ENCODE measurements around the gene RLBP1. TPM values are rescaled to one million over a fixed set of nuclear protein-coding genes. Genes with fewer than 3 reads are reported as not detected.

RLBP1 gene
- total RNA-seq, 1 experiment from 2014 or later: not detected

DNA sequence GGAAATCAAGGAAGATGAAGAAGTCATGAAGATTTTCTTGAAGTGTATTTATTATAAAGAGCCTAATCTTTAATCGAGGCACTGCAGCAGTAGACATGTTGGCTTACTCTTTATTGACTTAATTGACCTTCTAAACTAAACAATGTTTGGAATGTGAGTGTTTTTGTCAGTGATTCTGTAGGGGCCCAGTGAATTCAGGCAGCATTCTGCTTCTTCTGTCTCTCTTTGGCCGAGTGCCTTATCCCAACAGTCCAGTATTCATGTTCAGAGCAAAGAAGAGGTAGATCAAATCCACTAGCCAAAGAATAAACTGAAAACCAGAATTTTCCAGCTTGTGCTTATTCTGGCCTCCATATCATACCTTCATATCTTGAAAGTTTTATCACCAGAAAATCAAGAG, 55.7 kb downstream of the RLBP1 start:
- Mint-ChIP-seq H3K4me3 (no peak overlapping the region), H3K36me3 (no peaks in the 10 kb centered on the region)
- ATAC-seq: peak; percentile 52; the same call in 1 of the 2 replicates

DNA sequence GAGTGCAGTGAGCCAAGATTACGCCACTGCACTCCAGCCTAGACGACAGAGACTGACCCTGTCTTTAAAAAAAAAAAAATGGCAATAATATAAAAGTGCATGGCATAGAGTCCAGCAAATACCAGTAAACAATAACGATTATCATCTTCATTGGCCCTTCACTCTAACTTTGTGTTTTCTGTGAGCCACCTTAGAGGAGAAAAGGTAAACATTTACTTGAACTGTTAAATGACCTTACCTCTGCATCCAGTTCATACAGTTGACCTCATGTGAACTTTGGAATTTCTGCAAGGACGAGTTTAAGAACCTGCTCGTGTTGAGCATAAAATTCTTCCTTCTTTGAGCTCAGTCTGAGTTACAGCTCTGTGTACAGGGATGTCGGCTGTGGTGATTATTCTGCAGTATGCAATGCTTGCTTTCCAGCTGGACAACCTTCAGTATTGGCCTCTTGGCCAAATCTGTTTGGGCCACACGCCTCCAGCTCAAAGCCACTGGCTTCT, 56.6 kb downstream of the RLBP1 start:
- H3K36me3 Mint-ChIP-seq: no peaks in the 10 kb centered on the region
- ATAC-seq: no peak
- H3K27me3 Mint-ChIP-seq (ENCODE audit: low read depth): no peaks in the 10 kb centered on the region
- ChIA-PET POLR2A (no interaction called here), CTCF (interaction anchor here (1.0 to 4.7 kb wide), 3 partner anchors 13 to 42 kb away, joined by 5 to 24 read pairs (median 6); no protein-coding TSS in a partner anchor)
- TF ChIP-seq ELF4 (CRISPR knock-in tag; IDR thresholded peaks at IDR 0.05; ENCODE audit: low read depth): no peak
- TF ChIP-seq ZNF263 (CRISPR knock-in tag; IDR thresholded peaks at IDR 0.05; ENCODE audit: low read depth): no peak
- TF ChIP-seq RELA (CRISPR knock-in tag; IDR thresholded peaks at IDR 0.05; ENCODE audit: borderline replicate concordance): no peak
- no peak for TF ChIP-seq SMAD4 (CRISPR knock-in tag; IDR thresholded peaks at IDR 0.05)
- H3K27ac Mint-ChIP-seq: no peak overlapping the region
- peaks cover 22% of the 10 kb centered on the region for H3K4me1 Mint-ChIP-seq
- DNase-seq (ENCODE audit: low spot score): no peak
- H3K9me3 Mint-ChIP-seq: no peaks in the 10 kb centered on the region
- H3K4me3 Mint-ChIP-seq: no peak overlapping the region

More for the DNA sequence above, 55.7 kb downstream of the RLBP1 start:
- ChIA-PET CTCF (interaction anchor here (0.7 to 4.7 kb wide), 4 partner anchors 12 to 78 kb away, joined by 3 to 24 read pairs (median 5); partner anchors contain the start of gene ABHD2), POLR2A (no interaction called here)
- no peaks in the 10 kb centered on the region for H3K27me3 Mint-ChIP-seq (ENCODE audit: low read depth)
- DNase-seq (ENCODE audit: low spot score): no peak
- H3K4me1 Mint-ChIP-seq: peaks cover 22% of the 10 kb centered on the region
- no peak for TF ChIP-seq JUN (CRISPR knock-in tag; IDR thresholded peaks at IDR 0.05)
- peak overlapping the region; percentile 67; the same call in 1 of the 2 replicates for H3K27ac Mint-ChIP-seq
- H3K9me3 Mint-ChIP-seq: no peaks in the 10 kb centered on the region

GRCh38 chr15:89163271-89164055, 57.9 kb downstream of the RLBP1 start:
- no peak overlapping the region for H3K27ac Mint-ChIP-seq
- no peaks in the 10 kb centered on the region for H3K27me3 Mint-ChIP-seq (ENCODE audit: low read depth)
- H3K4me3 Mint-ChIP-seq: no peak overlapping the region
- DNase-seq (ENCODE audit: low spot score) (no peak), ATAC-seq (no peak)
- CTCF ChIA-PET: interaction anchor here (2.0 kb wide), 1 partner anchor 34 kb away, joined by 6 read pairs; no protein-coding TSS in a partner anchor
- POLR2A ChIA-PET: no interaction called here
- H3K4me1 Mint-ChIP-seq: peaks cover 22% of the 10 kb centered on the region
- no peaks in the 10 kb centered on the region for H3K9me3 Mint-ChIP-seq
- no peaks in the 10 kb centered on the region for H3K36me3 Mint-ChIP-seq
- no peak for TF ChIP-seq ELF4 (CRISPR knock-in tag; IDR thresholded peaks at IDR 0.05; ENCODE audit: low read depth)
- TF ChIP-seq PRRX2 (CRISPR knock-in tag; IDR thresholded peaks at IDR 0.05): no peak
- TF ChIP-seq, protein P1, sequence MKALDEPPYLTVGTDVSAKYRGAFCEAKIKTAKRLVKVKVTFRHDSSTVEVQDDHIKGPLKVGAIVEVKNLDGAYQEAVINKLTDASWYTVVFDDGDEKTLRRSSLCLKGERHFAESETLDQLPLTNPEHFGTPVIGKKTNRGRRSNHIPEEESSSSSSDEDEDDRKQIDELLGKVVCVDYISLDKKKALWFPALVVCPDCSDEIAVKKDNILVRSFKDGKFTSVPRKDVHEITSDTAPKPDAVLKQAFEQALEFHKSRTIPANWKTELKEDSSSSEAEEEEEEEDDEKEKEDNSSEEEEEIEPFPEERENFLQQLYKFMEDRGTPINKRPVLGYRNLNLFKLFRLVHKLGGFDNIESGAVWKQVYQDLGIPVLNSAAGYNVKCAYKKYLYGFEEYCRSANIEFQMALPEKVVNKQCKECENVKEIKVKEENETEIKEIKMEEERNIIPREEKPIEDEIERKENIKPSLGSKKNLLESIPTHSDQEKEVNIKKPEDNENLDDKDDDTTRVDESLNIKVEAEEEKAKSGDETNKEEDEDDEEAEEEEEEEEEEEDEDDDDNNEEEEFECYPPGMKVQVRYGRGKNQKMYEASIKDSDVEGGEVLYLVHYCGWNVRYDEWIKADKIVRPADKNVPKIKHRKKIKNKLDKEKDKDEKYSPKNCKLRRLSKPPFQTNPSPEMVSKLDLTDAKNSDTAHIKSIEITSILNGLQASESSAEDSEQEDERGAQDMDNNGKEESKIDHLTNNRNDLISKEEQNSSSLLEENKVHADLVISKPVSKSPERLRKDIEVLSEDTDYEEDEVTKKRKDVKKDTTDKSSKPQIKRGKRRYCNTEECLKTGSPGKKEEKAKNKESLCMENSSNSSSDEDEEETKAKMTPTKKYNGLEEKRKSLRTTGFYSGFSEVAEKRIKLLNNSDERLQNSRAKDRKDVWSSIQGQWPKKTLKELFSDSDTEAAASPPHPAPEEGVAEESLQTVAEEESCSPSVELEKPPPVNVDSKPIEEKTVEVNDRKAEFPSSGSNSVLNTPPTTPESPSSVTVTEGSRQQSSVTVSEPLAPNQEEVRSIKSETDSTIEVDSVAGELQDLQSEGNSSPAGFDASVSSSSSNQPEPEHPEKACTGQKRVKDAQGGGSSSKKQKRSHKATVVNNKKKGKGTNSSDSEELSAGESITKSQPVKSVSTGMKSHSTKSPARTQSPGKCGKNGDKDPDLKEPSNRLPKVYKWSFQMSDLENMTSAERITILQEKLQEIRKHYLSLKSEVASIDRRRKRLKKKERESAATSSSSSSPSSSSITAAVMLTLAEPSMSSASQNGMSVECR (CRISPR knock-in tag; IDR thresholded peaks at IDR 0.05; ENCODE audit: borderline replicate concordance): no peak
- TF ChIP-seq CREM (CRISPR knock-in tag; IDR thresholded peaks at IDR 0.05): no peak
- no peak for TF ChIP-seq TCF7 (CRISPR knock-in tag; IDR thresholded peaks at IDR 0.05; ENCODE audit: low read depth)
- TF ChIP-seq, protein P2, sequence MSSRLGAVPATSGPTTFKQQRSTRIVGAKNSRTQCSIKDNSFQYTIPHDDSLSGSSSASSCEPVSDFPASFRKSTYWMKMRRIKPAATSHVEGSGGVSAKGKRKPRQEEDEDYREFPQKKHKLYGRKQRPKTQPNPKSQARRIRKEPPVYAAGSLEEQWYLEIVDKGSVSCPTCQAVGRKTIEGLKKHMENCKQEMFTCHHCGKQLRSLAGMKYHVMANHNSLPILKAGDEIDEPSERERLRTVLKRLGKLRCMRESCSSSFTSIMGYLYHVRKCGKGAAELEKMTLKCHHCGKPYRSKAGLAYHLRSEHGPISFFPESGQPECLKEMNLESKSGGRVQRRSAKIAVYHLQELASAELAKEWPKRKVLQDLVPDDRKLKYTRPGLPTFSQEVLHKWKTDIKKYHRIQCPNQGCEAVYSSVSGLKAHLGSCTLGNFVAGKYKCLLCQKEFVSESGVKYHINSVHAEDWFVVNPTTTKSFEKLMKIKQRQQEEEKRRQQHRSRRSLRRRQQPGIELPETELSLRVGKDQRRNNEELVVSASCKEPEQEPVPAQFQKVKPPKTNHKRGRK (CRISPR knock-in tag; IDR thresholded peaks at IDR 0.05; ENCODE audit: borderline replicate concordance): no peak
- TF ChIP-seq, protein P3, sequence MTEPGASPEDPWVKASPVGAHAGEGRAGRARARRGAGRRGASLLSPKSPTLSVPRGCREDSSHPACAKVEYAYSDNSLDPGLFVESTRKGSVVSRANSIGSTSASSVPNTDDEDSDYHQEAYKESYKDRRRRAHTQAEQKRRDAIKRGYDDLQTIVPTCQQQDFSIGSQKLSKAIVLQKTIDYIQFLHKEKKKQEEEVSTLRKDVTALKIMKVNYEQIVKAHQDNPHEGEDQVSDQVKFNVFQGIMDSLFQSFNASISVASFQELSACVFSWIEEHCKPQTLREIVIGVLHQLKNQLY (CRISPR knock-in tag; IDR thresholded peaks at IDR 0.05): no peak
- no peak for TF ChIP-seq CTCF (IDR thresholded peaks at IDR 0.05)
- no peak for TF ChIP-seq FOXP1 (CRISPR knock-in tag; IDR thresholded peaks at IDR 0.05; ENCODE audit: borderline replicate concordance)
- TF ChIP-seq SMAD4 (CRISPR knock-in tag; IDR thresholded peaks at IDR 0.05): no peak
- no peak for TF ChIP-seq CDX4 (CRISPR knock-in tag; IDR thresholded peaks at IDR 0.05; ENCODE audit: borderline replicate concordance)
- no peak for TF ChIP-seq ATF2 (CRISPR knock-in tag; IDR thresholded peaks at IDR 0.05; ENCODE audit: borderline replicate concordance, low read depth)
- no peak for TF ChIP-seq ETV6 (CRISPR knock-in tag; IDR thresholded peaks at IDR 0.05)
- TF ChIP-seq SP1 (CRISPR knock-in tag; conservative IDR thresholded peaks at IDR 0.05): no peak
